Tibial nerve (tissue), 3 donors: ENCODE measurements around the gene G3BP1.

Experiments
- EP300 ChIP-seq, 2 donors: sonication (generic); formaldehyde crosslinking; IDR thresholded peaks; one replicate each; pipeline ENCODE4 v1.6.1; 2017; ENCODE audit warnings: antibody characterized with exemption in 2 of 2, mild to moderate bottlenecking in 1 of 2
- POLR2A ChIP-seq, 2 donors: fragments of 450-650 bp; IDR thresholded peaks; one replicate each; pipeline ENCODE4 v1.6.1; 2017; ENCODE audit warnings: antibody characterized with exemption in 2 of 2, mild to moderate bottlenecking in 2 of 2, moderate library complexity in 2 of 2

DNA sequence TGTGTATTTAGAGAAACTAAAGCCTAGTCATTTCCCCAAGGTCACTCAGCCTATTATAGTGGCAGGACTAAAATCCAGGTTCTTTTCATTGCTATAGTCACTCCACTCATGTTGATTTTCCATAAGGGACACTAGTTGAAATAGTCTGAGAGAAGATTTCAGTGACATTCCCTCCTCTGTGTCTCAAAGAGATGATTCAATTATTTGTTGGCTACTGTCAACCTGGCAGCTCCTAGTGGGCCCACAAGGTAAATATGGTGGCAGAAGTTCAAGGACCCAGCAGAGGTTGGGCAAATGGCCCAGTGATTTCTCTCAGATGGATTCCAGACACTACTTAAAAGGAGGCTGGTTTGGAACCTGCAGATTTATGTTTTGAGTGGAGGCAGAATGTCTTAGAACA, 48.1 kb downstream of the G3BP1 start:
- TF ChIP-seq POLR2A (IDR thresholded peaks at IDR 0.05): no peak
- no peak for TF ChIP-seq EP300 (IDR thresholded peaks at IDR 0.05)
